ENCODE data around the gene ARHGAP24.
"Not testable (repeated sequence)": the region's sequence is repeated elsewhere in the genome, so short reads cannot be mapped to it uniquely, and the experiment has no call there.

ARHGAP24 gene

GRCh38 chr4:86011117-86011516 is 536.2 kb downstream of the ARHGAP24 start:
- Histone ChIP-seq H3K27me3 (ENCODE audit: insufficient read depth, low read length) (no peaks in the 10 kb centered on the region), H3K4me3 (ENCODE audit: low read depth, low read length) (no peak overlapping the region), H3K79me2 (ENCODE audit: control insufficient read depth, insufficient read depth, low read length, unreplicated experiment) (no peaks in the 10 kb centered on the region), H3K4me1 (ENCODE audit: control insufficient read depth, insufficient read depth, low read length, unreplicated experiment) (peaks cover 54% of the 10 kb centered on the region), H3K36me3 (ENCODE audit: insufficient read depth, low read length) (no peaks in the 10 kb centered on the region), H2AFZ (ENCODE audit: low read length, unreplicated experiment) (no peak overlapping the region), H3K27ac (ENCODE audit: low read depth, low read length) (peak overlapping the region; percentile 75)

- no peak overlapping the region for H3K4me3 ChIP-seq (ENCODE audit: low read depth, low read length)
- H3K79me2 ChIP-seq (ENCODE audit: control insufficient read depth, insufficient read depth, low read length, unreplicated experiment): no peaks in the 10 kb centered on the region
- H3K27me3 ChIP-seq (ENCODE audit: insufficient read depth, low read length): no peaks in the 10 kb centered on the region
- no peak overlapping the region for H2AFZ ChIP-seq (ENCODE audit: low read length, unreplicated experiment)
- peaks cover 57% of the 10 kb centered on the region for H3K4me1 ChIP-seq (ENCODE audit: control insufficient read depth, insufficient read depth, low read length, unreplicated experiment)
- H3K27ac ChIP-seq (ENCODE audit: low read depth, low read length): no peak overlapping the region
- H3K36me3 ChIP-seq (ENCODE audit: insufficient read depth, low read length): no peaks in the 10 kb centered on the region
Measured at GRCh38 chr4:86013621-86014020, 538.7 kb downstream of the ARHGAP24 start.

- H3K4me3 ChIP-seq (ENCODE audit: low read depth, low read length): no peak overlapping the region
- no peaks in the 10 kb centered on the region for H3K36me3 ChIP-seq (ENCODE audit: insufficient read depth, low read length)
- peaks cover 57% of the 10 kb centered on the region for H3K4me1 ChIP-seq (ENCODE audit: control insufficient read depth, insufficient read depth, low read length, unreplicated experiment)
- H2AFZ ChIP-seq (ENCODE audit: low read length, unreplicated experiment): no peak overlapping the region
- H3K27me3 ChIP-seq (ENCODE audit: insufficient read depth, low read length): no peaks in the 10 kb centered on the region
- no peak overlapping the region for H3K27ac ChIP-seq (ENCODE audit: low read depth, low read length)
- H3K79me2 ChIP-seq (ENCODE audit: control insufficient read depth, insufficient read depth, low read length, unreplicated experiment): no peaks in the 10 kb centered on the region
Measured at GRCh38 chr4:86014599-86014998, 539.6 kb downstream of the ARHGAP24 start.

- Histone ChIP-seq H3K4me1 (ENCODE audit: control insufficient read depth, insufficient read depth, low read length, unreplicated experiment) (peaks cover 55% of the 10 kb centered on the region), H2AFZ (ENCODE audit: low read length, unreplicated experiment) (no peak overlapping the region), H3K4me3 (ENCODE audit: low read depth, low read length) (peak overlapping the region; percentile 9; the same call in 1 of the 2 replicates), H3K79me2 (ENCODE audit: control insufficient read depth, insufficient read depth, low read length, unreplicated experiment) (no peaks in the 10 kb centered on the region), H3K36me3 (ENCODE audit: insufficient read depth, low read length) (no peaks in the 10 kb centered on the region), H3K27ac (ENCODE audit: low read depth, low read length) (peak overlapping the region; percentile 31; the same call in 1 of the 2 replicates), H3K27me3 (ENCODE audit: insufficient read depth, low read length) (no peaks in the 10 kb centered on the region)
Measured at GRCh38 chr4:86015412-86016350, 540.7 kb downstream of the ARHGAP24 start.

- peaks cover 18% of the 10 kb centered on the region for H3K4me1 ChIP-seq (ENCODE audit: control insufficient read depth, insufficient read depth, low read length, unreplicated experiment)
- no peak overlapping the region for H3K27ac ChIP-seq (ENCODE audit: low read depth, low read length)
Measured at GRCh38 chr4:86019362-86019761, 544.4 kb downstream of the ARHGAP24 start.

GRCh38 chr4:86019906-86020305 is 545.0 kb downstream of the ARHGAP24 start:
- H3K79me2 ChIP-seq (ENCODE audit: control insufficient read depth, insufficient read depth, low read length, unreplicated experiment): no peaks in the 10 kb centered on the region
- H3K4me3 ChIP-seq (ENCODE audit: low read depth, low read length): no peak overlapping the region
- H2AFZ ChIP-seq (ENCODE audit: low read length, unreplicated experiment): no peak overlapping the region
- no peaks in the 10 kb centered on the region for H3K36me3 ChIP-seq (ENCODE audit: insufficient read depth, low read length)
- H3K4me1 ChIP-seq (ENCODE audit: control insufficient read depth, insufficient read depth, low read length, unreplicated experiment): peaks cover 13% of the 10 kb centered on the region
- H3K27me3 ChIP-seq (ENCODE audit: insufficient read depth, low read length): no peaks in the 10 kb centered on the region
- H3K27ac ChIP-seq (ENCODE audit: low read depth, low read length): no peak overlapping the region

More at GRCh38 chr4:86019362-86019761, 544.4 kb downstream of the ARHGAP24 start:
- Histone ChIP-seq H2AFZ (ENCODE audit: low read length, unreplicated experiment) (no peak overlapping the region), H3K27me3 (ENCODE audit: insufficient read depth, low read length) (no peaks in the 10 kb centered on the region), H3K79me2 (ENCODE audit: control insufficient read depth, insufficient read depth, low read length, unreplicated experiment) (no peaks in the 10 kb centered on the region), H3K4me3 (ENCODE audit: low read depth, low read length) (no peak overlapping the region), H3K36me3 (ENCODE audit: insufficient read depth, low read length) (no peaks in the 10 kb centered on the region)

GRCh38 chr4:86021671-86022070 is 546.7 kb downstream of the ARHGAP24 start:
- H3K79me2 ChIP-seq (ENCODE audit: control insufficient read depth, insufficient read depth, low read length, unreplicated experiment); H3K27ac ChIP-seq (ENCODE audit: low read depth, low read length); H3K4me1 ChIP-seq (ENCODE audit: control insufficient read depth, insufficient read depth, low read length, unreplicated experiment); H3K4me3 ChIP-seq (ENCODE audit: low read depth, low read length); H3K36me3 ChIP-seq (ENCODE audit: insufficient read depth, low read length); H3K27me3 ChIP-seq (ENCODE audit: insufficient read depth, low read length); H2AFZ ChIP-seq (ENCODE audit: low read length, unreplicated experiment): not testable (repeated sequence)

GRCh38 chr4:86026720-86027119 is 551.8 kb downstream of the ARHGAP24 start:
- Histone ChIP-seq H3K79me2 (ENCODE audit: control insufficient read depth, insufficient read depth, low read length, unreplicated experiment) (no peaks in the 10 kb centered on the region), H2AFZ (ENCODE audit: low read length, unreplicated experiment) (no peak overlapping the region), H3K4me3 (ENCODE audit: low read depth, low read length) (no peak overlapping the region), H3K4me1 (ENCODE audit: control insufficient read depth, insufficient read depth, low read length, unreplicated experiment) (peaks cover 1% of the 10 kb centered on the region), H3K36me3 (ENCODE audit: insufficient read depth, low read length) (no peaks in the 10 kb centered on the region), H3K27me3 (ENCODE audit: insufficient read depth, low read length) (no peaks in the 10 kb centered on the region), H3K27ac (ENCODE audit: low read depth, low read length) (no peak overlapping the region)

- H3K79me2 ChIP-seq (ENCODE audit: control insufficient read depth, insufficient read depth, low read length, unreplicated experiment): no peaks in the 10 kb centered on the region
- peaks cover 49% of the 10 kb centered on the region for H3K4me1 ChIP-seq (ENCODE audit: control insufficient read depth, insufficient read depth, low read length, unreplicated experiment)
- no peaks in the 10 kb centered on the region for H3K27me3 ChIP-seq (ENCODE audit: insufficient read depth, low read length)
- peak overlapping the region; percentile 90 for H3K27ac ChIP-seq (ENCODE audit: low read depth, low read length)
- H3K36me3 ChIP-seq (ENCODE audit: insufficient read depth, low read length): no peaks in the 10 kb centered on the region
- H3K4me3 ChIP-seq (ENCODE audit: low read depth, low read length): no peak overlapping the region
- peak overlapping the region; percentile 5 for H2AFZ ChIP-seq (ENCODE audit: low read length, unreplicated experiment)
Measured at GRCh38 chr4:86031927-86032326, 557.0 kb downstream of the ARHGAP24 start.

- peak overlapping the region; percentile 90 for H3K27ac ChIP-seq (ENCODE audit: low read depth, low read length)
- no peaks in the 10 kb centered on the region for H3K79me2 ChIP-seq (ENCODE audit: control insufficient read depth, insufficient read depth, low read length, unreplicated experiment)
- no peaks in the 10 kb centered on the region for H3K36me3 ChIP-seq (ENCODE audit: insufficient read depth, low read length)
- peaks cover 55% of the 10 kb centered on the region for H3K4me1 ChIP-seq (ENCODE audit: control insufficient read depth, insufficient read depth, low read length, unreplicated experiment)
- H2AFZ ChIP-seq (ENCODE audit: low read length, unreplicated experiment): peak overlapping the region; percentile 31
- peak overlapping the region; percentile 38 for H3K4me3 ChIP-seq (ENCODE audit: low read depth, low read length)
- no peaks in the 10 kb centered on the region for H3K27me3 ChIP-seq (ENCODE audit: insufficient read depth, low read length)
Measured at GRCh38 chr4:86032476-86033022, 557.6 kb downstream of the ARHGAP24 start.

GRCh38 chr4:86033171-86033570 is 558.2 kb downstream of the ARHGAP24 start:
- Histone ChIP-seq H2AFZ (ENCODE audit: low read length, unreplicated experiment) (peak overlapping the region; percentile 31), H3K4me1 (ENCODE audit: control insufficient read depth, insufficient read depth, low read length, unreplicated experiment) (peaks cover 62% of the 10 kb centered on the region), H3K4me3 (ENCODE audit: low read depth, low read length) (peak overlapping the region; percentile 38), H3K27me3 (ENCODE audit: insufficient read depth, low read length) (no peaks in the 10 kb centered on the region), H3K27ac (ENCODE audit: low read depth, low read length) (peak overlapping the region; percentile 90), H3K36me3 (ENCODE audit: insufficient read depth, low read length) (no peaks in the 10 kb centered on the region), H3K79me2 (ENCODE audit: control insufficient read depth, insufficient read depth, low read length, unreplicated experiment) (no peaks in the 10 kb centered on the region)

Measured in ACC112 (cell line).